ENCODE data around the gene CEACAM21. TPM values are rescaled to one million over a fixed set of nuclear protein-coding genes. Genes with fewer than 3 reads are reported as not detected.

Gene CEACAM21
- total RNA-seq, 1 donor from 2014 or later = not detected

GRCh38 chr19:41541990-41542584, 33.9 kb upstream of the CEACAM21 start:
- H3K4me1 ChIP-seq = no peaks in the 10 kb centered on the region
- H3K9me3 ChIP-seq (ENCODE audit: low read depth) = no peaks in the 10 kb centered on the region
- no peak overlapping the region for H3K9ac ChIP-seq
- H3K36me3 Mint-ChIP-seq = no peaks in the 10 kb centered on the region
- H3K27ac Mint-ChIP-seq = no peak overlapping the region
- H3K4me3 ChIP-seq = no peak overlapping the region
- peaks cover 9% of the 10 kb centered on the region for H3K4me1 Mint-ChIP-seq
- TF ChIP-seq CTCF (IDR thresholded peaks at IDR 0.05) (peak; percentile 61), EZH2phosphoT487 (IDR thresholded peaks at IDR 0.05) (no peak)
- H3K36me3 ChIP-seq = no peaks in the 10 kb centered on the region
- peak overlapping the region; percentile 3 for H2AFZ ChIP-seq (replicated peaks)
- H4K20me1 ChIP-seq (ENCODE audit: low read depth) = no peaks in the 10 kb centered on the region
- no peak overlapping the region for H3K4me3 Mint-ChIP-seq
- peaks cover 2% of the 10 kb centered on the region for H3K27me3 Mint-ChIP-seq (ENCODE audit: insufficient read depth, low read depth)
- H3F3A ChIP-seq (ENCODE audit: low read depth) = no peaks in the 10 kb centered on the region
- H3K27ac ChIP-seq = no peak overlapping the region
- no peak overlapping the region for H3K4me2 ChIP-seq
- no peaks in the 10 kb centered on the region for H3K79me2 ChIP-seq (ENCODE audit: low read depth)
- DNase-seq (ENCODE audit: low spot score) = peak; percentile 57
- H3K27me3 ChIP-seq = no peaks in the 10 kb centered on the region
- peaks cover 10% of the 10 kb centered on the region for H3K9me3 Mint-ChIP-seq

- no peak overlapping the region for H3K27ac ChIP-seq
- H3K4me2 ChIP-seq = no peak overlapping the region
- H3K27ac Mint-ChIP-seq = no peak overlapping the region
- no peaks in the 10 kb centered on the region for H3K4me1 ChIP-seq
- no peaks in the 10 kb centered on the region for H3K36me3 ChIP-seq
- no peaks in the 10 kb centered on the region for H3K27me3 ChIP-seq
- no peaks in the 10 kb centered on the region for H3K9me3 ChIP-seq (ENCODE audit: low read depth)
- H3K4me3 ChIP-seq = no peak overlapping the region
- H3F3A ChIP-seq (ENCODE audit: low read depth) = no peaks in the 10 kb centered on the region
- H3K4me1 Mint-ChIP-seq = peaks cover 12% of the 10 kb centered on the region
- TF ChIP-seq EZH2 (IDR thresholded peaks at IDR 0.05) (no peak), EZH2phosphoT487 (IDR thresholded peaks at IDR 0.05) (no peak), CTCF (IDR thresholded peaks at IDR 0.05) (no peak)
- DNase-seq (ENCODE audit: low spot score) = no peak
- no peaks in the 10 kb centered on the region for H3K79me2 ChIP-seq (ENCODE audit: low read depth)
- H3K27me3 Mint-ChIP-seq (ENCODE audit: insufficient read depth, low read depth) = peaks cover 2% of the 10 kb centered on the region
- H3K9me3 Mint-ChIP-seq = peaks cover 8% of the 10 kb centered on the region
- H3K36me3 Mint-ChIP-seq = no peaks in the 10 kb centered on the region
- H3K9ac ChIP-seq = no peak overlapping the region
- H2AFZ ChIP-seq (replicated peaks) = peak overlapping the region; percentile 3
- H4K20me1 ChIP-seq (ENCODE audit: low read depth) = no peaks in the 10 kb centered on the region
- H3K4me3 Mint-ChIP-seq = no peak overlapping the region
Observed at GRCh38 chr19:41542622-41543021, 33.3 kb upstream of the CEACAM21 start.

- Mint-ChIP-seq H3K9me3 (peaks cover 8% of the 10 kb centered on the region), H3K4me1 (peaks cover 17% of the 10 kb centered on the region), H3K27me3 (ENCODE audit: insufficient read depth, low read depth) (peaks cover 2% of the 10 kb centered on the region), H3K4me3 (no peak overlapping the region), H3K27ac (no peak overlapping the region), H3K36me3 (no peaks in the 10 kb centered on the region)
- H3K9me3 ChIP-seq (ENCODE audit: low read depth) = no peaks in the 10 kb centered on the region
- no peak overlapping the region for H3K9ac ChIP-seq
- no peak for DNase-seq (ENCODE audit: low spot score)
- no peak overlapping the region for H2AFZ ChIP-seq (replicated peaks)
- H3K4me2 ChIP-seq = no peak overlapping the region
- no peak overlapping the region for H3K27ac ChIP-seq
- no peaks in the 10 kb centered on the region for H3K27me3 ChIP-seq
- H4K20me1 ChIP-seq (ENCODE audit: low read depth) = no peaks in the 10 kb centered on the region
- no peaks in the 10 kb centered on the region for H3K36me3 ChIP-seq
- no peaks in the 10 kb centered on the region for H3K79me2 ChIP-seq (ENCODE audit: low read depth)
- H3K4me1 ChIP-seq = peaks cover 7% of the 10 kb centered on the region
- H3F3A ChIP-seq (ENCODE audit: low read depth) = peaks cover 1% of the 10 kb centered on the region
- TF ChIP-seq EZH2phosphoT487 (IDR thresholded peaks at IDR 0.05) (no peak), EZH2 (IDR thresholded peaks at IDR 0.05) (no peak), CTCF (IDR thresholded peaks at IDR 0.05) (no peak)
- no peak overlapping the region for H3K4me3 ChIP-seq
Observed at GRCh38 chr19:41543582-41543981, 32.4 kb upstream of the CEACAM21 start.

All from neural progenitor cell (in vitro differentiated cells).